Adrenal gland (tissue), 5 donors: ENCODE measurements around the gene TPRG1L.

Source experiments
- POLR2A ChIP-seq, 2 donors: fragments of 450-650 bp; IDR thresholded peaks; one replicate each; pipeline ENCODE4 v1.6.1; 2017; ENCODE audit warnings: antibody characterized with exemption in 2 of 2, mild to moderate bottlenecking in 2 of 2, moderate library complexity in 1 of 2
- TF ChIP-seq, protein P1 (sequence below), 6 experiments: fragments of 450-650 bp in 4 of 6; fragments of 200-600 bp in 2 of 6; sonication (generic) in 1 of 6; IDR thresholded peaks; 1 replicate in 5 of 6; 2 replicates in 1 of 6; pipeline versions ENCODE4 v1.5.1 to v1.8.0; 2016 to 2021; ENCODE audit warnings: antibody characterized with exemption in 6 of 6, mild to moderate bottlenecking in 2 of 6, moderate library complexity in 1 of 6
- donor health status: DM: no; HTN: no; CAD: no.

DNA sequence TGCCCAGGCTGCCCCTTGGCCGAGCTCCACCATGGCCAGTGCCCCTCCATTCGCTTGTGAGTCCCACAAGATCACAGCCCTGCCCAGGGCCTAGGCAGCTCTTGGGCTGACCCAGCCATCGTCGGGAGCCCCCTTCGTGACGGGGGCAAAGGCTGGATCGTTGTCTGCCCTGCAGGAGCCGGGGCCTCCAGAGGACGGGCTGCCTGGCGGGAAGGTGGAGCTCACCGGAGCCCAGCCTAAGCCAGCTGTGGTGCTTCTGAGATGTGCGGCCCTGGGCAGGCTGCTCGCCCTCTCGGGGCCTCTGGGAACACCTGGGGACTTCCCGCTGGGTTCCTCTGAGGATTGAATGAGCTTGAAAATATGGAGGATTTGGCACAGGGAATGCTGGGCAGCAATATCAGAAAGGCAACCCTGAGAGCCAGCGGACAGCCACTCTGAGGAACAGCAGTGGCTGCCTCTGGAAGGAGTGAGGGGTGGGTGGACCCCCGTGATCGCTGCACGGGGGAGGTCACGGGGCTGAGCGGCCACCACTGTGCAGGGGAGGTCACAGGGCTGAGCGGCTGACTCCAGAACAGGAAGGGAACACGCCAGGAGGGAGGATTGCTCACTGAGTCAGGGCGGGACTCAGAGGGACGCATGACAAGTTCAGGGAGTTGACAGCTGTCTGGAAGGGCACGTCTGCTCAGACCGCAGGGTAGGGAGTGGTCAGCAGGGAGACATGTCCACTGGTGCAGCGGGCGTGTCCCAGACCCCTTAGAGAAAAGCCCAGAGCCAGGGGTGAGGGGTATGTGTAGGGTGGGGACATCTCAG lies 46.8 kb downstream of the TPRG1L start:
- TF ChIP-seq, protein P1, sequence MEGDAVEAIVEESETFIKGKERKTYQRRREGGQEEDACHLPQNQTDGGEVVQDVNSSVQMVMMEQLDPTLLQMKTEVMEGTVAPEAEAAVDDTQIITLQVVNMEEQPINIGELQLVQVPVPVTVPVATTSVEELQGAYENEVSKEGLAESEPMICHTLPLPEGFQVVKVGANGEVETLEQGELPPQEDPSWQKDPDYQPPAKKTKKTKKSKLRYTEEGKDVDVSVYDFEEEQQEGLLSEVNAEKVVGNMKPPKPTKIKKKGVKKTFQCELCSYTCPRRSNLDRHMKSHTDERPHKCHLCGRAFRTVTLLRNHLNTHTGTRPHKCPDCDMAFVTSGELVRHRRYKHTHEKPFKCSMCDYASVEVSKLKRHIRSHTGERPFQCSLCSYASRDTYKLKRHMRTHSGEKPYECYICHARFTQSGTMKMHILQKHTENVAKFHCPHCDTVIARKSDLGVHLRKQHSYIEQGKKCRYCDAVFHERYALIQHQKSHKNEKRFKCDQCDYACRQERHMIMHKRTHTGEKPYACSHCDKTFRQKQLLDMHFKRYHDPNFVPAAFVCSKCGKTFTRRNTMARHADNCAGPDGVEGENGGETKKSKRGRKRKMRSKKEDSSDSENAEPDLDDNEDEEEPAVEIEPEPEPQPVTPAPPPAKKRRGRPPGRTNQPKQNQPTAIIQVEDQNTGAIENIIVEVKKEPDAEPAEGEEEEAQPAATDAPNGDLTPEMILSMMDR (IDR thresholded peaks at IDR 0.05): no peak
- no peak for TF ChIP-seq POLR2A (IDR thresholded peaks at IDR 0.05)
